Hematopoietic multipotent progenitor cell treated with erythropoietin and hydrocortisone succinate and interleukin-3 and kit ligand, for 15 days (in vitro differentiated cells): ENCODE results near the gene CYS1.
"Not testable (repeated sequence)": the region's sequence is repeated elsewhere in the genome, so short reads cannot be mapped to it uniquely, and the experiment has no call there.

Source experiments
- DNase-seq: peaks from one replicate; pipeline ENCODE4 v3.0.0-alpha.2; 2015; ENCODE audit warnings: low spot score

Gene CYS1

DNA sequence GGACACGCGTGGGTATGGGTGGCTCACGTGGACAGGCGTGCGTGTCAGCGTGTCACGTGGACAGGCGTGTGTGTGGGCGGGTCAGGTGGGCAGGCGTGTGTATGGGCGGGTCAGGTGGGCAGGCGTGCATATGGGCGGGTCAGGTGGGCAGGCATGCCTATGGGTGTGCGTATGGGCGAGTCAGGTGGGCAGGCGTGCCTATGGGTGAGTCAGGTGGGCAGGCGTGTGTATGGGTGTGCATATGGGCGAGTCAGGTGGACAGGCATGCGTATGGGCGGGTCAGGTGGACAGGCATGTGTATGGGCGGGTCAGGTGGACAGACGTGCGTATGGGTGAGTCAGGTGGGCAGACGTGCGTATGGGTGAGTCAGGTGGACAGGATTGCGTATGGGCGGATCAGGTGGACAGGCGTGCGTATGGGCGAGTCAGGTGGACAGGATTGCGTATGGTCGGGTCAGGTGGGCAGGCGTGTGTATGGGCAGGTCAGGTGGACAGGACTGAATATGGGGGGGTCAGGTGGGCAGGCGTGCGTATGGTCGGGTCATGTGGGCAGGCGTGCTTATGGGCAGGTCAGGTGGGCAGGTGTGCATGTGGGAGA lies 67.7 kb downstream of the CYS1 start:
- not testable (repeated sequence) for DNase-seq

- not testable (repeated sequence) for DNase-seq
Measured at GRCh38 chr2:10011606-10012325, 68.4 kb downstream of the CYS1 start.

GRCh38 chr2:10010861-10011605 lies 69.2 kb downstream of the CYS1 start:
- DNase-seq, result not testable (repeated sequence)

DNA sequence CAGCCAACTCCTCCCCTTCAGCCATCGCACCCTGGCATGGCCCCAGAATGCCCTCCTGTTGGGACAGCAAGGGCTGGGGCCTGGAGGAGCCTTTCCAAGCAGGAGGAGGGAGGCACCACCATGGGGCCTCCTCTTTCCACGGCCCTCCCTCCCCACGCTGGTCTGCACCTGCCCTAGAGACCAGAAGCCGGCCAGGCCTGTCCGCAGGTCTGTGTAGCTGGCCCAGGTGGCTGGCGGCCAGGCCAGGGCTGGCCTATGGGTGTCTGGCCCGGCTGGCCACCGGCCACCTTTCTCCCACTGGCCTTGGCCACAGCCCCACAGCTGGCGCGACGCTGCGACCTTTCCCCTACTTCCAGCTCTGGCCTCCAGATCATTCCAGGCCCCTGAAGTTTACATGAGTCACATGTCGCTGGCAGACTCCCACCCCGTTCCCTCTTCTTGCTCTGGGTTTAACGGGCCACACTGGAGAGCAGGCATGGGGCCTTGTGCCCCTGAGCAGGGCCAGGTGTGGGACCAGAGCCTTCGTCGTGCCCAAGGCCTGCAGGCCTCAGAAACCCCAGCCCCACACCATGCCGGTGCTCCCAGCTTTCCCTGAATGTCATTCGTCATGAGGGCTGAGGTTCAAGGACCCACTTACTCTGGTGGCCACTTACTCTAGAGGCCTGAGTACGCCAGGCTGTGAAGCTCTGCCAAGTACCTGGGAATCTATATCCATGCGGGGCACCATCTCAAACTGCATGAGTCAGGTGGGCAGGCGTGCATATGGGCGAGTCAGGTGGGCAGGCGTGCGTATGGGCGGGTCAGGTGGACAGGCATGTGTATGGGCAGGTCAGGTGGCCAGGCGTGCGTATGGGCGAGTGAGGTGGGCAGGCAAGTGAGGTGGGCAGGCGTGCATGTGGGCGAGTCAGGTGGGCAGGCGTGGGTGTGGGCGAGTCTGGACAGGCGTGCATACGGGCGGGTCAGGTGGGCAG lies 70.1 kb downstream of the CYS1 start:
- no peak for DNase-seq

GRCh38 chr2:10009271-10009810 lies 70.9 kb downstream of the CYS1 start:
- no peak for DNase-seq

GRCh38 chr2:10008809-10009176 lies 71.4 kb downstream of the CYS1 start:
- DNase-seq, result no peak

DNA sequence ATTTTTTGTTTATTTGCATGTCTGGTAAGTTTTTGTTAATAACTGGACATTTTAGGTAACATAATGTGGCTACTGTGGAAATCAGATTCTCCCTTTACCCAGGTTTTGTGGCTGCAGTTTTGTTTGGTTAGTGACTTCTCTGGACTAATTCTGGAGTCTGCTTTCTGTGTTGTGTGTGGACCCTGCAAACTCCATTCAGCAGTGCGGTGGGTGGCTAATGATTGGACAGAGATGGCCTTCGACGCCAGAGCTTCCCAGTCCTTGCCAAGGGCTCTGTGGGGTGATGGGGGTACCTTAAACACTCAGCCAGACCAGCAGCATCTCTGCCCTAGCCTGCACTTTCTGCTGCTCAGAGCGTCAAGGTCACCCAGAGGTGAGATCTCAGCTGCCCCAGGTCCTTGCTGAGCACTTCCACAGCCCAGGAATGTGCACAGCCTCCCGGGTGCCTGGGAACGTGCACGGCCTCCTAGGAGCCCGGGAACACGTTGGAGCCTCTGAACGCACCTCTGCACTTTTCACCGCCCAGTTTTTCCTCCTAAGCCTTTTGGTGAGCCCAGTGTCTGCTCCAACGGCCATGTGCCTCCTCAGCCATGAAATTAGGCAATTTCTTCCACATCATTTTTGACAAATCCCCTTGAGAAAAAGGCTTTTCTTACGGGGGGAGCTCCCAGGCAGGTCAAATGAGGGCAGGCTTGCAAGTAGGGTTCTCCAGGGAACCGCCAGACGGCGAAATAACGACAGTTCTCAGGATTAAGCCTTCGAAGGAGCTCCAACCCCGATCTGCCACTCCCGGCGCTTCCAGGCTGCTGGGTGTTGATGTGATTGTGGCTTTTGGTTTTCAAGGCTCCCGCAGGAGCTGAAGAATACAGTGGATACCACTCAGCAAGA lies 72.0 kb downstream of the CYS1 start:
- DNase-seq, result no peak

DNA sequence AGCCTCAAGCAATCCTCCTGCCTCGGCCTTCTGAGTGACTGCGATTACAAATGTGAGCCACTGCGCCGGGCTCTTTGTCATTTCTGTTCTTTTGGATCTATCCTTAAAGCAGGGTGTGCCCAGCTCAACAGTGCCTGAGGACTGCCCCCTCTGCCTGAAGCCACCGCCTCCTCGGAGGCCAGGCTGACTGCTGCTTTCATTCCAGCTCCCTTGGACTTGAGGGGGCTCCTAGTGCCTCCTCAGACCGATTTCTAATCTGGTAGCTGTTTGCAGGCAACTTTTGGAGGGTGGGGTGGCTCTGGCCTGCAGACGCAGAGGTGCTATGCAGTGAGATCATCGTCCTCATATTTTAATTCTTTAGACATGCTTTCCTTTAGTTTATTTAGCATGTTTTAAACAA lies 72.8 kb downstream of the CYS1 start:
- no peak for DNase-seq
